SHP77 treated with DMSO at 0.1 percent for 48 hours (cell line): ENCODE results near the gene ALDH3A2.

Experiments used
- DNase-seq: peaks from one replicate; lab custom pipeline; 2025; lab: John Stamatoyannopoulos, UW

ALDH3A2 gene

GRCh38 chr17:19648475-19649273 lies at the start of gene ALDH3A2:
ALDH3A2 (plus strand) TSS chr17:19648751; CDS start chr17:19648972, 221 bp downstream.
- DNase-seq: peak; percentile 99

DNA sequence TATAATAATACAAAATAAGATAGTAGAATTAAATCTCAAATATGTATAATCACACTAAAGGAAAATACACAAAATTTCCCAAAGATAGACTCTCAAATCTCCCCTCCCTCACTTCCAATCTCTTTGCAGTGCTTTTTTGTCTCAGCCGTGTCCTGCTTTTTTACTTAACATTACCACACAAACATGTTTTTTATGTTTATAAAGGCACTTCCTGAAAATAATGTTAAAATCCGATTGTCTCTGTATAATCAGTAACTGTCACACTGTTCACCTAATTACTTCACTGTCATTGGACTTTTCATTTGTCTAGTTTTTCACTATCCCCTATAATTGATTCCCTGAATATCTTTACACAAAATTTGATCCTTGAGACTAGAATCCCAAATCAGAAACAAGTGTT lies 38.2 kb upstream of the ALDH3A2 start:
- no peak for DNase-seq

- DNase-seq: no peak
Measured at GRCh38 chr17:19610879-19611278, 37.7 kb upstream of the ALDH3A2 start.

DNA sequence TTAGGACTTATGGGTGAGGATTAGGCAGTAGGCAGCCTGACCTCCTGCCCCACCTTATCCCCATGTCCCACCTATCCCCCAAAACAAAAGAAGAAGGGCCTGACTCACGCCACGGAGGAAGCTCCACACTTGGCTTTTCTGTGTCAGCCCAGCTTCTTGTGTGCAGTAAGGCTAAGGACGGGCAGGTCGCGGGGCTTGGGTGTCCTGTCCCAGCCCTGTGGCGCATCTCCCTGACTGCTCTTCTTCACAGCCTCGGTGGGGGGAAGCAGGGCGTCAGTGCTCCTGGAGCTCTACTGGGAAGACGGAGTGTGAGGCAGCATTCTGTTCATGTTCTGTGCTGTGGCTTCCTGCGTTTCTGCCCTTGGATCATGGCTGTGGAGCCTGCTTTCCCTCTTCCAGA lies 34.6 kb upstream of the ALDH3A2 start:
- DNase-seq: no peak

DNA sequence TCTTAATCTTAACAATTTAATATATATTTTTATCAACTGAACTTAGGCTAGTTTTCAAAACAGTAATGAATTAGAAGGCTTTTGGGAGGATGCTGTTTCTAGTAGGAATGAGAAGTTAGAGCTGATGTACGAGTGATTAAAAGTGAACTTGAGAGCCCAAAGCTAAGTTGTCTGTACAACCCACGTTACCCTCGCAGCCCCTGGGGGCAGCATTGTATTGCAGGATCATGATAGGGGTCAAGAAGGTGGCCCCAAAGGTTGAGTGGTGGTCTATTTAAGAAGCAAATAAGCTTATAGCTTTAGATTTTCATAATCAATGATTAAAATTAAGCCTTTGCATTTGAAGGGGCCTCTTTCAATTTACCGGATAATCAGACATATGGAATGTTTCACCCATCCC lies 33.7 kb upstream of the ALDH3A2 start:
- no peak for DNase-seq

DNA sequence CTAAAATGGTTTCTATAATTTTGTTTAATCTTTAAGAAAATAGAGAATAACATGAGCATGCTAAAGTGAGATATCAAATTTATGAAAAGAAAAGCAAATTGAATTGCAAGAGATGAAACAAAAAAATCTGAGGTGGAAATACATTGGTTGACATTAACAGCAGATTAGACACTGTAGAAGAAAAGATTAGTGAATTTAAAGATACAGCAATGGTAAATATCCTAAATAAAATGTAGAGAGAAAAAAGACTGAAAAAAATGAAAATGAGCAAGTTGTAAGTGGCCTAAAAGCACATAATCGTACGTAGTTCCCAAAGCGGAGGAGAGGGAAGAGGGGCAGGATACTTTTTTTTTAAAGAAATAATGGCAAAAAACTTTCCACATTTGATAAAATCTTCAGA lies 30.5 kb upstream of the ALDH3A2 start:
- no peak for DNase-seq

- DNase-seq: no peak
Measured at GRCh38 chr17:19619705-19620325, 28.7 kb upstream of the ALDH3A2 start.

DNA sequence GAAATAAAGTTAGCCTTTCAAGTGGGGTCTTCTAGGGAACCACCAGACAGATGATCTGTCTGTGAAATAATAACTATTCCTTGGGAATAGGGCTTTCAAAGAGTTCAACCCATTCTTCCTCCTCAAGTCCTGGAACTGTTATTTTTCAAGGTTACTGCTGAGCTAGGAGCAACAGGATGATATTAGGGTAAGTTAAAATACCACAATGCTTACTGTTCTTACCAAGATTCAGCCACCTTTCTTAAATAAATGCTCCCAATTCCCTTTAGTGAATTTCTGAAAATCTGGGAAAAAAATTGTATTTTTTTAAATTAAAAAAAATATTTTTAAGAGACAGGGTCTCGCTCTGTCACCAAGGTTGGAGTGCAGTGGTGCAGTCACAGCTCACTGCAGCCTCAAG lies 26.9 kb upstream of the ALDH3A2 start:
- DNase-seq: no peak

GRCh38 chr17:19626079-19626478 lies 22.5 kb upstream of the ALDH3A2 start:
- no peak for DNase-seq

DNA sequence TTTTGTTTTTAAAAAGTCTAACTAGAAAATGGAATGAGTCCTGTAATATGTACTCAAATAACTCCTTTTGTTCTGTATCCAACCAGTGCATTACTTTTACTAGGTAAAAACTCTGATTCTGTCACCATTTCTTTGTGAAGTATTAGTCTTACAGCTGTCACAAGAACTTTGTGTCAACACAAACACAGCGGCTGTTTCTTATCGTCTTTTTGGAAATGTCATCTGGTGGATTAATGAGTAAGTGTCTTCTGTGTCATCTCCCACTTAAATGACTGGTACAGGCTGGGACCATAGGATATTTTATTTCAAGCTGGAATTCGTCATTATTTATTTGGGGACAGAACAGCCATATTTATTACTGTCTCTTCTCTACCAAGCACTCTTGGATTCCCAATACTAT lies 19.1 kb upstream of the ALDH3A2 start:
- no peak for DNase-seq

GRCh38 chr17:19630035-19630434 lies 18.5 kb upstream of the ALDH3A2 start:
- no peak for DNase-seq

DNA sequence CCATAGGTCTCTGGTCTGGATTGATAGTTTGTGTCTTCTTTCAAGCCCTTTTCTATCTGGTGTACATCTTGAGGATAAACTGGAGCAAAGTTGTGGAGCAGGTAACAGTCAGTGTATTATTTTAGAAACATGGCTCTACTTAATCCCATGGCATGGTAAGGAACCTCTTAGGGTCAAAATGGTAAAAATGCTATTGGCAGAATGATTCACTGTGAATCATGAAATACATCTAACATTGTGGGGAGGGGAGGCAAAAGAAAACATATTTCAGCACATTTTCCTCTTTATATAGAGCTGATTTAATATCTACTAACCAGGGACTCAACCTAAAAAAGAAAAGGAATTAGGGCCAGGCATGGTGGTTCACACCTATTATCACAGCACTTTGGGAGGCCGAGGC lies 17.9 kb upstream of the ALDH3A2 start:
- no peak for DNase-seq

- DNase-seq: no peak
Measured at GRCh38 chr17:19631905-19632304, 16.6 kb upstream of the ALDH3A2 start.

GRCh38 chr17:19641687-19642372 lies 6.7 kb upstream of the ALDH3A2 start:
- no peak for DNase-seq

DNA sequence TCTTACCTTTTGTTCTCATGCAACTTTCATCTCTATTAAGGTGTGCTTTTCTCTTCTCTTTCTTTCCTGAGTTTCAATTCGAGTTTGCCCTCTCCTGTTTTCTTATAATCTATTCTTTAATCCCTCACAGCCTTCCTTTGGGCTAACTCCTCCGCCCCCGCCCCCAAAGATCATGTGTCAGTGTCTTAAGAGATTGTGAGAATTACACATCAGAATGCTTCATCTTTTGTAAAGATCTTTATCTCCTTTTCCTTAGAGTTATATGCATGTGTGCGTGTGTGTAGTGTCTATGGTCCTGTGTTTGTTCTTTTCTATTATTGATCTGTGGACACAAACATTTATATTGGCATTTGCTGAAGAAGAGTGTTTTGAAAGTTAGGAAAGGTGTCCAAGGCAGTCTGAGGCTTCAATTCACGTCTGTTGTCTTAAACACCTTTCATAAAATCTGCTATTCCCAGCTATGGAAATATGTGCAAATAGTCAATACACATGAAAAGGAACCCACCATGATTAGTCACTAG lies 6.1 kb upstream of the ALDH3A2 start:
- DNase-seq: no peak

DNA sequence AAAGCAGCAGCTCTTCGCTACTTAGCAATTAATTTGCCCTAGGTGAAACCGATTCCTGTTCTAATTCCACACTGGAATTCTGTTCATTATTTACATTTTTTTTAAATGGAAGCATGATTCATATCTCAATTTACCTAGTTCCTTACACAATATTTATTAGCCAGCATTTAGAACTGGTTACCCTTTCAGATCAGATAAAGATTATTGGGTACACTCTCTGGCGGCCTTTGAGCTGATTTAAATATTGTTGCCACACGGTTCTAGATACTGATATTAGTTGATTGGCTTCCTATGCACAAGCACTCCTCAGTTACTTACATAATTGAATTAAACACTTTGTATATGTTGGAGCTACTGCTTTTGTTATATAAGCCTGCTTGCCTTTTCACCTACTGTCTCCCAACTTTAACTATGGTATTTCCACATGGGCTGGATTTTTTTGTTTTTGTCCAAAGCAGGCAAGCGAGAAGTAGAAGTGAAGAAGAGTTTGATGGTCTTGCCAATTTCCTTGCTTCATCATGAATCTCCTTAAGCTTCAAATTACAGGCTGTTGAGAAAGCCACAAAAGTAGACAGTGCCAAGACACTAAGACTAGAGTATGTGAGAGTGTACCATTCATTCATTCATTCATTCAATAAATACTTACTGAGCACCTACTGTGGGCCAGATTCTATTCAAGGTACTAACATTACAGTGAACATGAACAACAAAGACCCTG lies 3.9 kb upstream of the ALDH3A2 start:
- DNase-seq: no peak

DNA sequence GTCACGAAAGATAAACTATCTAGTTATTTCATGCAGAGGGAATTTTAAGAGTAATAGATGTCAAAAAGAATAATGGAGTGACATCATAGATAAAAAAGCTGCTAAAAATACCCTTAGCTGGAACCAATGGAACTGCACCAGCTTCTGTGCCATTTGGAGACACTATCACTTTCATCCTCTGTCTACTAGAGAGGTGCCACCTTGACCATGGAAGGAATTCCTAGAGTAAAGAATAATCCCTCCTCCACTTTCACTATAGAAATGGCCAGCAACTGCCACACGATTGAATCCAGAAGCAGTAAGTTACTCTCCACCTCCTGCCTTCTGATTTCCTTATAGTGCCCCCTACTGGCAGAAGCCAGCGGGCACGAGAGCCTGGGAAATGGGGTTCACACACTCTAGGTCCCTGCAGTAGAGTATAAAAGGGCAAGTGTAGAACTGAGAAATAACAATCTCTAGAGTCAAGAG lies 2.8 kb upstream of the ALDH3A2 start:
- DNase-seq: peak; percentile 30

- peak; percentile 60 for DNase-seq
Measured at GRCh38 chr17:19646788-19647696, 1.5 kb upstream of the ALDH3A2 start.

- peak; percentile 91 for DNase-seq
Measured at GRCh38 chr17:19647697-19648474, 665 bp upstream of the ALDH3A2 start.

GRCh38 chr17:19649274-19649541 lies 657 bp downstream of the ALDH3A2 start:
- no peak for DNase-seq
